PC-9 (cell line): ENCODE results near the gene TRPC4. TPM values are rescaled to one million over a fixed set of nuclear protein-coding genes. Genes with fewer than 3 reads are reported as not detected.
A peak's percentile ranks its signal among the peaks of the same experiment; 100 is the strongest.

Source experiments
- BruUV-seq: library from RNA; stranded (reverse); fragments of 400-500 nt; replicated peaks from 2 replicates; lab custom pipeline; 2021; lab: Mats Ljungman, UMichigan
- CTCF ChIA-PET: fragments of 300-600 bp; sonication (Branson Sonifier 250); formaldehyde crosslinking; loops from one replicate; lab custom pipeline; 2022; ENCODE audit warnings: antibody characterized with exemption; lab: Charles Lee
- POLR2A ChIA-PET: fragments of 300-600 bp; sonication (Branson Sonifier 250); formaldehyde crosslinking; loops from one replicate; lab custom pipeline; 2022; ENCODE audit warnings: antibody characterized with exemption; ENCODE audit not compliant: unreplicated experiment; lab: Charles Lee
- DNase-seq, 2 experiments: peaks; one replicate each; pipeline versions ENCODE4 v3.0.0 to v3.0.0-alpha.2; 2015 to 2022; ENCODE audit warnings: mixed read lengths in 1 of 2
- H2AFZ ChIP-seq: fragments of 200-600 bp; sonication (generic); 2 replicates; pipeline ENCODE4 v1.8.1; 2017; ENCODE audit warnings: antibody characterized with exemption
- H3F3A ChIP-seq: fragments of 200-600 bp; sonication (generic); 2 replicates; pipeline ENCODE4 v1.8.1; 2017; ENCODE audit warnings: antibody characterized with exemption, mild to moderate bottlenecking, low read depth; ENCODE audit not compliant: insufficient read depth
- H3K27ac ChIP-seq: fragments of 200-600 bp; sonication (generic); 2 replicates; pipeline ENCODE4 v1.6.1; 2016; ENCODE audit warnings: mixed run types
- H3K27me3 ChIP-seq: fragments of 200-600 bp; sonication (generic); 2 replicates; pipeline ENCODE4 v1.6.1; 2016; ENCODE audit warnings: low read depth, mixed run types; ENCODE audit not compliant: insufficient read depth
- H3K36me3 ChIP-seq: fragments of 200-600 bp; sonication (generic); 2 replicates; pipeline ENCODE4 v1.6.1; 2016; ENCODE audit warnings: low read depth, mixed run types
- H3K4me1 ChIP-seq: fragments of 200-600 bp; sonication (generic); replicated peaks from 2 replicates; pipeline ENCODE4 v1.6.1; 2016; ENCODE audit warnings: mixed run types; ENCODE audit not compliant: insufficient read depth
- H3K4me2 ChIP-seq: fragments of 200-600 bp; sonication (generic); 2 replicates; pipeline ENCODE4 v1.6.1; 2017; ENCODE audit warnings: mixed run types
- H3K4me3 ChIP-seq: fragments of 200-600 bp; sonication (generic); 2 replicates; pipeline ENCODE4 v1.6.1; 2016; ENCODE audit warnings: mixed run types
- H3K79me2 ChIP-seq: fragments of 200-600 bp; sonication (generic); 2 replicates; pipeline ENCODE4 v1.6.1; 2017; ENCODE audit warnings: low read depth, mixed run types
- H3K9me2 ChIP-seq: fragments of 200-600 bp; sonication (generic); 2 replicates; pipeline ENCODE4 v1.8.1; 2017; ENCODE audit warnings: mild to moderate bottlenecking; ENCODE audit not compliant: insufficient read depth
- H3K9me3 ChIP-seq: fragments of 200-600 bp; sonication (generic); 2 replicates; pipeline ENCODE4 v1.8.1; 2016; ENCODE audit warnings: low read depth; ENCODE audit not compliant: insufficient read depth
- H4K20me1 ChIP-seq: fragments of 200-600 bp; sonication (generic); 2 replicates; pipeline ENCODE4 v1.8.1; 2017; ENCODE audit not compliant: insufficient read depth
- CTCF ChIP-seq: fragments of 200-600 bp; sonication (generic); conservative IDR thresholded peaks from 2 replicates; pipeline ENCODE4 v1.6.1; 2017; ENCODE audit warnings: mixed run types, antibody characterized with exemption, mild to moderate bottlenecking, moderate library complexity
- EZH2 ChIP-seq: fragments of 200-600 bp; sonication (generic); IDR thresholded peaks from 2 replicates; pipeline ENCODE4 v1.8.0; 2017; ENCODE audit warnings: antibody characterized with exemption, low read depth
- intact Hi-C: fragments of 100-400 bp; cut with micrococcal nuclease; formaldehyde crosslinking; loops from one replicate; pipeline ENCODE4 v1.10.0; 2022; ENCODE audit not compliant: unreplicated experiment
- total RNA-seq: library from RNA; stranded (reverse); gene quantifications from 2 replicates; pipeline ENCODE4 v1.2.3, GENCODE V29; 2021

TRPC4 gene
- total RNA-seq, 1 experiment from 2014 or later, result 1.7 TPM

DNA sequence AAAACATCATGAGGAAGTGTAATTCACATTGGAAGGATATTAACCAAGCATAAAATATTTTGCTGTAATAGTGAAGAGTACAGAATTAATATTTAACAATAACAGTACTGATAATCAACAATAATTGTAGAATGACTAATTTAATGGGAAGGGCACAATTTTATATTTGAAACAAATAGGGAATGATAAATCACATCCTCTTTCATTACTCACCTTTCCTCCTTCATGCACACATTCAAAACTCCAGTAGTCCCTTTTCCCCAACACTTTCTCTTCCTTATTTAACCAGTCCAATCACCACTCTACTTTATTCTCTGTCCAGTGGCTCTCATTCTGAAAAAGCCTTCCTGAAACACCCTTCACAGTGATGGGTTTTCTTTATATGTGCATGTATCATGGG, 160.3 kb downstream of the TRPC4 start:
- Histone ChIP-seq H3K4me2 (no peak overlapping the region), H2AFZ (no peak overlapping the region), H4K20me1 (no peaks in the 10 kb centered on the region), H3F3A (no peaks in the 10 kb centered on the region), H3K4me3 (no peak overlapping the region), H3K9me3 (no peaks in the 10 kb centered on the region), H3K27me3 (no peaks in the 10 kb centered on the region), H3K79me2 (no peaks in the 10 kb centered on the region), H3K4me1 (no peaks in the 10 kb centered on the region), H3K36me3 (no peaks in the 10 kb centered on the region), H3K9me2 (no peaks in the 10 kb centered on the region), H3K27ac (no peak overlapping the region)
- DNase-seq, result no peak
- no peak for TF ChIP-seq EZH2
- TF ChIP-seq CTCF, result no peak
- intact Hi-C loops, result no loop called here
- CTCF ChIA-PET, result no interaction called here
- POLR2A ChIA-PET, result no interaction called here
- no TSS peak for BruUV-seq

GRCh38 chr13:37707739-37708500, 161.7 kb downstream of the TRPC4 start:
- BruUV-seq, result no TSS peak
- Histone ChIP-seq H3K27ac (no peak overlapping the region), H3F3A (no peaks in the 10 kb centered on the region), H3K36me3 (no peaks in the 10 kb centered on the region), H3K4me3 (no peak overlapping the region), H2AFZ (0 out of 2 replicates have a peak overlapping the region, but pooled peaks have one; percentile 48), H4K20me1 (no peaks in the 10 kb centered on the region), H3K9me3 (no peaks in the 10 kb centered on the region), H3K4me2 (no peak overlapping the region), H3K79me2 (no peaks in the 10 kb centered on the region), H3K9me2 (no peaks in the 10 kb centered on the region), H3K27me3 (no peaks in the 10 kb centered on the region), H3K4me1 (no peaks in the 10 kb centered on the region)
- ChIA-PET CTCF (interaction anchor here (0.6 kb wide), 1 partner anchor 161 kb away, joined by 9 read pairs; no protein-coding TSS in a partner anchor), POLR2A (no interaction called here)
- intact Hi-C loops, result no loop called here
- TF ChIP-seq EZH2 (no peak), CTCF (no peak)
- no peak for DNase-seq

GRCh38 chr13:37706041-37706440, 163.5 kb downstream of the TRPC4 start:
- intact Hi-C loops, result no loop called here
- no peak overlapping the region for H3K4me3 ChIP-seq
- no peak for DNase-seq
- no peaks in the 10 kb centered on the region for H3K9me2 ChIP-seq
- no peaks in the 10 kb centered on the region for H3K4me1 ChIP-seq
- H3F3A ChIP-seq, result no peaks in the 10 kb centered on the region
- BruUV-seq, result no TSS peak
- ChIA-PET POLR2A (no interaction called here), CTCF (no interaction called here)
- H4K20me1 ChIP-seq, result no peaks in the 10 kb centered on the region
- H2AFZ ChIP-seq, result no peak overlapping the region
- H3K36me3 ChIP-seq, result no peaks in the 10 kb centered on the region
- no peak overlapping the region for H3K27ac ChIP-seq
- TF ChIP-seq CTCF (no peak), EZH2 (no peak)
- H3K4me2 ChIP-seq, result no peak overlapping the region
- no peaks in the 10 kb centered on the region for H3K27me3 ChIP-seq
- H3K9me3 ChIP-seq, result no peaks in the 10 kb centered on the region
- H3K79me2 ChIP-seq, result no peaks in the 10 kb centered on the region
